Activated CD8-positive, alpha-beta memory T cell treated with anti-CD3 and anti-CD28 coated beads, Interleukin-2, amount 50 U/mL, for 1 hour (primary cell): ENCODE results near the gene SNX25.
"Not testable (repeated sequence)": the region's sequence is repeated elsewhere in the genome, so short reads cannot be mapped to it uniquely, and the experiment has no call there.

ENCODE experiments used
- DNase-seq: peaks from one replicate; pipeline ENCODE4 v3.0.0-alpha.2; 2020; ENCODE audit errors: extremely low read depth

The SNX25 gene

DNA sequence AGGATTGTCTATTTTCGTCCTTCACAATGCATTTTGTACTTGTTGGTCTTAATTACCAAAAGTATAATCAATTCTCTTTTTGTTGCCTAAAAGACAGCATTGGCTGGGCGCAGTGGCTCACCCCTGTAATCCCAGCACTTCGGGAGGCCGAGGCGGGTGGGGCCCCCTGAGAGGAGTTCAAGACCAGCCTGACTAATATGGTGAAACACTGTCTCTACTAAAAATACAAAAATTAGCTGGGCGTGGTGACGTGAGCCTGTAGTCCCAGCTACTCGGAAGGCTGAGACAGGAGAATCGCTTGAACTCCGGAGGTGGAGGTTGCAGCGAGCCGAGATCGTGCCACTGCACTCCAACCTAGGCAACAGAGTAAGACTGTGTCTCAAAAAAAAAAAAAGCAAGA lies 4.3 kb upstream of the SNX25 start:
- DNase-seq = not testable (repeated sequence)

DNA sequence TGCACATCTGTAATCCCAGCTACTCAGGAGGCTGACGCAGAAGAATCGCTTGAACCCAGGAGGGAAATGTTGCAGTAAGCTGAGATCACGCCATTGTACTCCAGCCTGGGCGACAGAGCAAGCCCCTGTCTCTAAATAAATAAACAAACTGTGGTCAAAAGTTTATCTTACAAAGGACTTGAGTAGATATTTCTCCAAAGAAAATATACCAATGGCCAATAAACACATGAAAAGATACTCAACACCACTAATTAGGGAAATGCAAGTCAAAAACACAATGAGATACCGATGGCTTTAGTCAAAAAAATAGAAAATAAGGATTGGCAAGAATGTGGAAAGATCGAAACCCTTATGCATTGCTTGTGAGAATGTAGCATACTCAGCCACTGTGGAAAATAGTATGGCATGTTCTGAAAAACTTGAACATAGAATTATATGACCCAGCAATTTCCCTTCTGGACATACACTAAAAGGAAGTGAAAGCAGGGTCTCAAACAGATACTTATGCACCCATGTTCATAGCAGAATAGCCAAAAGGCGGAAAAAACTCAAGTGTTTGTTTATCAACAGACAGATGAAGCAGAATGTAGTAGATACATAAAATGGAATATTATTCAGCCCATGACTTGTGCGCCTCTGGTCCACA lies 3.6 kb upstream of the SNX25 start:
- DNase-seq = no peak

DNA sequence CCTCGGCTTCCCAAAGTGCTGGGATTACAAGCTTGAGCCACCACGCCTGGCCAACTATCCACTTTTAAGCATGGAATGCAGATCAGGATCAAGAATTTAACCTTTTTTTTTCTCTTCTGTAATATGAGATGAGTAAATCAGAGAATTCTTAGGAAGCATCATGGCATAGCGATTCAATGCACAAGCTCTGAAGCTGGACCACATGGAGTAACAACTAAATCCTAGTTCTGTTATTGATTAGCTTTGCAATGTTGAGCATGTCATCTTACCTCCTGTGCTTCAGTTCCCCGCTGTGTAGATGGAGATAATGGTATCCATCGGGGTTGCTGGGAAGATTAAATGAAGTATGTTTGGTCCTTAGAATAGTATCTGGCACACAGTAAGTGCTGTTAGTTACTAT lies 1.9 kb upstream of the SNX25 start:
- DNase-seq = no peak

DNA sequence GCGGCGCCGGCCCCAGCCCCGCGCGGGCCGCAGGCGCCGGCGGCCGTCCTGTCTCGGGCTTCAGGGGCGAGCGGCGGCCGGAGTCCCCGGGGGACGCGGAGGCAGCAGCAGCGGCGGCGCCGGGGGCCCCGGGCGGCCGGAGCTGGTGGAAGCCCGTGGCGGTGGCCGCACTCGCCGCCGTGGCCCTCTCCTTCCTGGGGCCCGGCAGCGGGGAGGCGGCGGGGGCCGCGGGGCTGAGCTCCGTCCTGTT lies 379 bp downstream of the SNX25 start:
- not testable (repeated sequence) for DNase-seq

DNA sequence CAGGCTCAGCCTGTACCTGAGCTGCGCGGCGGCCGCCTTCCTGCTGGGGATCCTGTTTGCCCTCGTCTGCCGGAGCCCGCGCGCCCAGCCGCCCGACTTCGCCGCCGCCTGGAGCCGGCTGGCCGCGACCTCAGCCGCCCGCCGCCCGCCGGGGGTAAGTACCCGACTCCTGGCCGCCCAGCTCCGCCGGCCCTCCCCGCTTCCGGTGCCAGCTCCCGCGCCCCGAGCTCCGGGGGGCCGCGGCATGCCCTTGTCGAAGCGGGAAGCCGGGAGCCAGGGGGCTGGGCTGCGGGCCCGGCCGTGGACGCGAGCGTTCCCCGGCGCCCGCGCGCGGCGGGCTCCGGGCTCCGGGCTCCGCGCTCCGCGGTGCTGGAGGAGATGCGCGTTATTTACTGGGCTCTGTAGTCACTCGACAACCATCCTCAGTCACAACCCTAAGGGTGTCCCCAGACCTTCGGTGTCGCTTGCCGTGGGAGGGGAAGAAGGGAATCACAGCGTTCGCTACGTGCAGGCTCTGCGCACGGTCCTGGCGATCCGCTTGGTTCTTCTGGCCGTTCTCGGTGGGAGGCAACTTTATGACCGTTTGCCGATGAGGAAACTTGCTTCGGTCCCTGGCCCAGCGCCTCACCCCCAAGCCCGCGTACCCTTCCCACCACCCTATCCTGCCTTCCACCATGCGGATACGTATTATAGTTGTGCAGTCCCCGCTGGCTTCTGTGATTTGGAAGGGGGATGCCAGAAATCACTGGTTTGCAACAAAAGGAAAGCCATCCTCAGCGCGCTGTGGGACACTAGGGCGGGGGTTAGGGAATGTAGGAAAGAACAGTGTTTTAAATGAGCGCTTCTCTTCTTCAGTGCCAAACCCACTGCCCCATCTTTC lies 944 bp downstream of the SNX25 start:
- no peak for DNase-seq

DNA sequence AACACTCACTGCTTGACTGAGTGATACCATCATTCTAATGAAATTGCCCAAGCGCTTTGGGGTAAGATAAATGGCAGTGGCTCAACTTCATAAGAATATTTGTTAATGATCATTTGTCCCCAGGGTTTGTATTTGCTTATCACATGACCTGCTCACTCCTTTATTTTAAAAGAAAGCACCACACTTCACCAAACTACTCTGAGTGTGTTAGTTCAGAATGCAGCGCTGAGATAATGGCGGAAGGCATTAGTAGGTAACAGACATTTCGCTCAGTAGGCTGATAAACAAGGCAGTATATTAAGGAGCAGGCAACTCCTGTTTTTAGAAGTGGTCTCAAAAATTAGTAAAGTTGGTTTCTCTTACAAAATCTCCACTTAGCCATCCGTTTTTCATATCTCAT lies 1.6 kb downstream of the SNX25 start:
- no peak for DNase-seq

DNA sequence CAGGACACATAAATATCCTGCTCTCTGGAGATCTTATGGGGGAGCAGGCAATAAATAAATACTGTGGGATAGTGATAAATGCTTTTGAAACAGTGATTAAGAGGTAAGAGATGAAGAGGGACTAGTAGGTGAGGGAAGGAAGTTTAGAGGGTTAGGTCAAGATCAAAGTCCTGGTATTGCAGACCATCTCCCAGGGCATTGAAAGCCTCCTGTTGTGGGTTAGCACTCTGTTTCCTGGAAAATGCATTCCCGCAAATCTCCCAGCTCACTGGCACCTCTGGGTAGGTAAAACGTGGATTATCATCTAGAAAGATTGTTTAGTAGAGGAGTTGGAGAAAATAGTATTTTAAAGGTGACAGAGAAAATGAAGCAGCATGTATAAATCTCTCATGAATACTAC lies 2.2 kb downstream of the SNX25 start:
- no peak for DNase-seq

DNA sequence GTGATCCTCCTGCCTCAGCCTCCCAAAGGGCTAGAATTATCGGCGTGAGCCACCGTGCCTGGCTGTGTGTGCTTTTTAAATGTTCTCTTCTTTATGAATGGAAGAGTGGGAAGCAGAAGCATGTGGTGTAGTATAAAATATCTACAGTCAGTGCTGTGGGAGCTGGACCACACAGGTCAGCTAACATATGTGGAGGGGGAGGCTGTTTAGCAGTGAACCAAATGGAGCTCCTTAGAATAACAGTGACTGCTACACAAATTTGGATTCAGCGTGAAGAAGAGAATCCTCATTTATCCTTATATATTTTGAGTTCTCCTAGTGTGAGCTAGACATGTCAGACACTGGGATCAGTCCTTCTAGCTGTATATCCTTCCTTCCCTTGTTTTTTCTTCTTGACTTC lies 3.2 kb downstream of the SNX25 start:
- DNase-seq = no peak

DNA sequence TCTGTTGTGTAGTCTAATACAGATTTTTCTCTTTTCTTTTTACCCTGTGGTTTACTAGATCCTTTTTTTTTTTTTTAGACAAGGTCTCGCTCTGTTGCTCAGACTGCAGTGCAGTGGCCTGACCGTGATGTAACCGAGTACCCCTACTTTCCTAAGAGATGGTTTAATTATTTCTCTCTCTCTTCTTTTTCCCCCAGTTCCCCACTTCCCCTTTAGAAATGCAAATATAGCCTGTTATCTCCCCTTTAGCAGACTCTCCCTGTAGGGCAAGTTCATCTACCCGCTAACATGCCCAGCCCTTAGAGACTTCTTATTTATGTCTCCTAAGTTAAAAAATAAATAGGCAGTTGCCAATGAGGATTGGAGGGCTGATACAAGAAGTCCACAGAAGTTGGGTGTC lies 4.5 kb downstream of the SNX25 start:
- DNase-seq = no peak

DNA sequence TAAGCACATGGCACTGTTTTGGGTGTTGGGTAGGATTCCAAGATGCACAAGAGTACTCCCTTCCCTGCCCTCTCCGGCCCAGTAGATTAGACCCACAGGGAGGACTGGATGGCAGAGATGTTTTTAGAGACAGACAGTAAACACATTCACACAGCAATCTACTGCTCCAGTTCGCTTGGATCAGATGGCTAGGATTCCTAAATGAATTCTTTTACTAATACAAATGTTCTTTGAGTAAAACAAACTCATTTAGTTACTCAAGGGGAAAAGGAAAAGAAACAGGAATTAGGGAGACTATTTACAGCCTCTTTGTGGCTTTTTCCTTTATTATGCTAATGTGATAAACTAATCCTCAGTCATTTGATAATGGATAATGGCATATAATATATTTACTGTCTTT lies 5.9 kb downstream of the SNX25 start:
- DNase-seq = no peak

DNA sequence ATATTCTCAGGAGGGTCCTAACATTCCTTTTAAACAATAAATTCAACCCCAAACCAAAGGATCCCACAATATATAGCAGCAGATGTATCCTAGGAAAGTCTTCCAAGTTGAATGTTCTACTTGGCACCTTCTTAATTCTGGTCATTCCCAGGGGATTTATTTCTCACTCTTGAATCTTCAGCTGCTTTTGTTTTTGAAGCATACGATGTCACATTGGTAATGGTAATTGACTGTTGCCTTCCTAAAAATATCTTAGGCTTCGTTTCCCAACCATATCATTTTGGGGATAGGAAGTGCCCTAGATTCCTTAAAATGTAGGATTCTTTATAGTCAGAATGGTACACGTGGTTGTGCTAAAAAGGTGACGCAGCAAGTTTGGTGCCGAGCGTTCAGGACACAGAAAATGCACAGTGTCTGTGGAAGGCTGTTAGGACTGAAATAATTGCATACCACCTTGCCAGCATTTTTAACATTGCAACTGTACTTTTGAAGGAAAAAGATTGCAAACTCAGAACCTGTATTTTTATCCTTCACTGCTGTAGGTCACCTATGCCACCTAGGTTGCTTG lies 8.1 kb downstream of the SNX25 start:
- DNase-seq = no peak

DNA sequence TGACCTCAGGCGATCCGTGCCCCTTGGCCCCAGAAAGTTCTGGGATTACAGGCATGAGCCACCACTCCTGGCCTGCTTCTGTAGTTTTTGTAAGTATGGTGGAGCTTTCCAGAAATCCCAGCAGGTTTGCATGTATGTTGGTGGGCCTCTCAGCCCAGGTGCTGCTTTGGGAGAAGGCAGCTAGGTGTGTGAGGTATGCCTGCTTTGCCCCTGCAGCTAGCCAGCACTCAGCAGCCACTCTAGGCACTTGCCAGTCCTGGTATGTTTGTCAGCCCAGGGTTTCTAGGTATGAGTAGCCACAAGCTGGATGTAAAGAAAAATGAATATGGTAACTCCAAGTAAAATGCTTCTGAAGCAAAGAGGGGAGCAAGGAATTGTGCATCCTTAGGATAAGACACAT lies 8.9 kb downstream of the SNX25 start:
- no peak for DNase-seq

DNA sequence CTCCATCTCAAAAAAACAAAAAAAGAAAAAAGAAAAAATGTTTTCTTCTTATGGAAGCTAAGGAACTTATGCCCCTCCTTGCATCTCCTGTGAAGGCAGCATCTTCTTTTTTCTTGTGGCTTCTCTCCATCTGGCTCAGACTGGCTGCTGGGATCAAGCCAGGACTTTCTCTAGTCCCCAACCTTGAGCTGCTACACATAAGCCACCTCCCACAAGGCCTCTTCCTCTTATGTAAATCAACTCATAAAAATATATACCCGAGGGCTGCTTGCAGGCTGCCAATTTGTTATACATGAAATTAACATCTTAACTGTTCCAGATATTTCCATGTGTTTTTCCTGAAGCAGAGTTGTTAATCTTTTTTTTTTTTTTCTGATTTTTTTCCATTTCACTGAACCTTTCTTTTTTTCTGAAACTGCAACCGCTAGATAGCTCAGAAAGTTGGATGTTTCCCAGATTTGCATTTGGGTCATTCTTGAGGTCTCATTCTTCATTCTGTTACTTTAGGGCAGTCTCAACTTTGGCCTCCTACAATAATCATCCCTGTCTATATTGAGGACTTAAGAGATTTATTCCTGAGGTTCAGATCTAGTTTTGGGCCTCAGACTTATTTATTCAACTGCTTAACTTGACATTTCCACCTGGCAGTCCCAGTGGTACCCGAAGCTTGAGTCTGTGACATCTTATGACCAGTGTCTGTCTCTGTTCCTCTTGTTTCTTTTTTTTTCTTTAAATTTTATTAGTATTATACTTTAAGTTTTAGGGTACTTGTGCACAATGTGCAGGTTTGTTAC lies 10.3 kb downstream of the SNX25 start:
- no peak for DNase-seq

DNA sequence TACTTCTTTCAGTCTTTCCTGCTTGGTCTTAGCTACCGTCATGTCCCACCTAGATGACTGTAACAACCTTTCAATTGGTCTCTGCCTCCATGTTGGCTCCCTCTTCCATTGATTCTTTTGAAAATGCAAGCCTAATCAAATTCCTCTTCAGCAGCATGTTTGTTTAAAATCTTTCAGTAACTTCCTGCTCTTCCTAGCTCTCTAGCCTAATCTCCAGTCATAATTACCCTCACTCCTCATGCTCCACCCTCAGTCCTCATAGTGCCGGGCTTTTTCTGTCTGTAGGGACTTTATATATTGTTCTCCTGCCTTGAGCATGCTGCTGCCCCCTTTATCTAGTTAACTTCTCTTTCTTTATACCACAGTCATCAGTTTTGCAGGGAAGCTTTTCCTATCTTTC lies 12.1 kb downstream of the SNX25 start:
- no peak for DNase-seq

DNA sequence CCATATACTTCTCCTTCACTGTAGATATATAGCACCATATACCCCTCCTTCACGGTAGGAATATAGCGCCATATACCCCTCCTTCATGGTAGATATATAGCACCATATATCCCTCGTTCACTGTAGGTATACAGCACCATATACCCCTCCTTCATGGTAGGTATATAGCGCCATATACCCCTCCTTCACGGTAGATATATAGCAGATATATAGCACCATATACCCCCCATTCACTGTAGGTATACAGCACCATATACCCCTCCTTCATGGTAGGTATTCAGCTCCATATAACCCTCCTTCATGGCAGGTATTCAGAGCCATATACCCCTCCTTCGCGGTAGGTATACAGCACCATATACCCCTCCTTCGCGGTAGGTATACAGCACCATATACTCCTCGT lies 12.5 kb downstream of the SNX25 start:
- no peak for DNase-seq

DNA sequence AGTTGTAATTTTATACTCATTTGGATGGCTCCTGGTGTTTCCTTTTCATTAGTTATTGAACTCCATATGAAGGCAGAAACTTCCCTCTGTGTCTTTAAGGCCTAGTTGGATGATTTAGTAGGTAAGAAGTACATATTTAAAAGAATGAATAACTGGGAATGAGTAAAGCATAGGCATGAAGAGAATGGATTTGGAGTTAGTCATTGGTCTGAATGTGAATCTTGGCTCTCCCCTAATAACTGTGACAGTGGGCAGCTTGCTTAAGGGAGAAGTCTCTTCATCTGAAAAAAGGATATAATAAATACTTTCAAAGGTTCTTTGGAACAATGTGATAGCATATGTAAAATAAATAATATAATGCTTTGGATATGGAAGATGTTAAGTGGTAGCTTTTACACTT lies 13.2 kb downstream of the SNX25 start:
- no peak for DNase-seq

DNA sequence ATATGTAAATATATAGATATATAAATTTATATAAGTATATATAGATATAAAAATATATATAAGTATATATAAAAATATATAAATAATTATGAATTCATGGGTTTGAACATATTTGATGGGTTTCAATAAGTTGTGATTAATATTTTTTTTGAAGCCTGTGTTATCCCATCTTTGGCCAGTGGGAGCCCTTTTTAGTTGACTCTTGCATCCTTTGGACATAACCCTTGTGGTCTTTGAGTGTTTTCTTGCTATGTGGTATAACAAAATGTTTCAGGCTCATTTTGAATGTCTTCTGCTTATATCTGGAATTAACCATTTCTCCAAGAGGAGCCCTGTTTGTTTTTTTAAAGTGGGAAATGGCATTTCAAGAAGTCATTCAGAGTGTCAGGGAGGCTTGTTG lies 15.2 kb downstream of the SNX25 start:
- DNase-seq = no peak

DNA sequence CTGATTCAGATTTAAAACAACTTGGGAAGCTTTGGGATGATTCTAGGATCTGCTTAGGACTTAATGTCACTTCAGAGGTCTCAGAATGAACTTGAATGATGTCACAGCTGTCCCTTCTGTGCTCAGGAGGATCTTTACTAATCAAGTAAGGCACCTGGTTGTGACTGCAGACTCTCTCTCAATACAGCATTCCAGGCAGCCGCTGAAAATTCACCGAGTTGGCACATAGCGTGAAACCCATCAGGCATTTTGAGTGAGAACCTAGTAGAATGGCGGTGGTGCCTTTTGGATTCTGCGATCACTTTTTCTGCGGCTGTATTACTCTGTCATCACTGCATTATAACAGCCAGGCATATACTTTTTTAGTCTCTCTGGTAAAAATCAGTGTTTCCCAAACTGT lies 16.5 kb downstream of the SNX25 start:
- DNase-seq = no peak

DNA sequence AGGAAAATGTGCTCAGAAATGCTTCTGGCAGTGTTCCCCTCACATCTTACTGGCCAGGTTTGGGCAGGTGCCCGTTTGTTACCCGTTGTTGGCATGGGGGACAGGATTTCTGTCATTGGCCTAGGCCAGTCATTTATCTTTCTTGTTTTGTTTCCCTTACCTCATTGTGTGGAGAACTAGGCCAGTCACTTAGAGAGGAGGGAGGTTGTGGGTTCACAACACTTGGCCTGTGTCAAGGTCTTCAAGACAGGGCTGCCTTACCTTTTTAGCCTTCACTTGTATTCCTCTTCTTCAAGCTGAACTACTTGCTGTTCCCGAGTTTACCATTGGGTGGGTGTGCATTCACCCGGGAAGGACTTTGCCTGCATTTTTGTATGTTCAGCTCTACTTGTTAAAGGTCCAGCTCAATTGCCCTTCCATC lies 17.7 kb downstream of the SNX25 start:
- DNase-seq = no peak

DNA sequence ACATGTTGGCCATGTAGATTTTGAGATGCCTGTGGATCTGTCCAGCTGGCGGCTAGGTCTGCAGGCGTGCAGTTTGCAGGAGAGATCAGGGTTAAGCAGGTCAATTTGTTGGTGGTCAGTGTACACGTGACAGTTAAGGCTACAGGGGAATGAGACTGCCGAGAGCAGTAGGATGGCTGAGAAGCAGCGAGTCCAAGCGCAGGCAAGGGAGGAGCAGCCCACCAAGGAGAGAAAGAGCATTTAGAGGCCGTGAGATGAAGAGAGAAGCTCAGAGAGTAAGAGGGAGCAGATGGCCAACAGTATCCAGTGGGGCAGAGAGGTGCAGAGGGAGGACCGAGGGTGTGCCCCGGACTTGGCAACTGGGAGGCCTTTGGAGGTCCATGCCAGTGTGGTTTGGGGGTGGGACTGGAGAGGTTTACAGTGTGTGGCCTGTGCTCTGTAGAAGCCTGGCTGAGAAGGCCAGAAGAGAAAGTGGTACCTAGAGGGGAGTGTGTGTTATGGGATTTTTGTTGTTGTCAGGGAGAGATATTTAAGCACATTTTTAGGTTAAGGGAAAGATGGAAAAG lies 18.4 kb downstream of the SNX25 start:
- DNase-seq = no peak

DNA sequence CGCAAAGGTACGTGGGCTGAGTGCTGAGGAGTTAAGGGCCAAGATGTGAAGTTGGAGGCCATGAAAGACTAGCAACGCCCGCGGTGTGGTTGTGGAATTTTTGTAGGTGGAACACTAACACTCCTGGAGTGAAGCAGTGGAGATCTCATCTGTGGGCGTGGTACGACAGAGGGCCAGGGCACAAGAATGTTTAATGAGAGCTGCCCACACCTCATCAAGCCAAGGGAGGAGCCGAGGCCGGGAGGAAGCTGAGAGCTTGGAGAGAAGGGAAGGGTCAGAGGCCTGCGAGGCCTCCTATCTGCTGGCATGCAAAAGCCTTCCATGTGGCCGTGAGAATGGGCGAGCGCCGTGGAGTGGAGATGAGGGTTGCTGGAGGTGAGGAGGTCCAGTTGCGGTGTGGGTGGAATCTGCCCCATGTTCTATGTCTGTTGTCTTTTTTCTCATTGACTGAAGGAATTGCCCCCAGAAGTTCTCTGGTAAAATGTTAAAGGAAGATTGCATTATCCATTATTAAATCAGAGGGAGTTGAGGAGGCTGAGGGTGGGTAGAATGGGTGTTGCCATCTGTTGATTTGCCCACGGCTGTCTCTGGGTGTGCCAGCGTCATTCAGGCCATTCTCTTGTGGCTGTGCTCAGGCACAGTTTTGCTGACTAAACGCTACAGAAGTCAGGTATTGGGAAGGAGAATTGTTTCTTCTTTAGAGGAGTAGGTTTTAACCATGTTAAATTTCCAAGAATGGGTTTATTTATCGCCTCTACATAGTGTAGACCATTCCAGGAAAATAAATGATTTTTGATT lies 19.8 kb downstream of the SNX25 start:
- DNase-seq = no peak

DNA sequence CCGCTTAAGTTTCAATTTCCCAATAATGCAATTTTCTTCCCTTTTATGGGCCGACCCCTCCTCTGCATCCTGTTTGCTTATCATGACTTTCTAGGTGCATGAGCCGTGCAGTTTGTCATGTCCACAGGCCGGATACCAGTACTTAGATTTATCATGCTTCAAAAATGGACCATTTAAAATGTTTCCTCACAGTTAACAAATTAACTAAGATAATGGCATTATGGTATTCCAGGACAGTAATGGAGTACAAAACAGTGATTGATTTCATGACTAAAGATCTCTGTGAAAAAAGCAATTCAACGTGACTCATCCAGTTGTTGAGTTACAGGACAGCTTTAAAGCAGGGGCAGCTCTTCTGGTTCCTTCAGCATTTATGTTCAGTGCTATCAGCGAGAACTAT lies 23.0 kb downstream of the SNX25 start:
- no peak for DNase-seq
